Amniotic epithelial cell (primary cell): ENCODE data around the gene SLC52A1.
"Not testable (repeated sequence)": the region's sequence is repeated elsewhere in the genome, so short reads cannot be mapped to it uniquely, and the experiment has no call there.

Experiments used
- DNase-seq: peaks from one replicate; pipeline ENCODE4 v3.0.0-alpha.2; 2010; ENCODE audit warnings: low read depth

SLC52A1 gene

GRCh38 chr17:5031365-5032082 is 3.7 kb downstream of the SLC52A1 start:
- DNase-seq, result peak; percentile 65

- not testable (repeated sequence) for DNase-seq
Measured at GRCh38 chr17:5030168-5030567, 5.1 kb downstream of the SLC52A1 start.

GRCh38 chr17:5027916-5028315 is 7.3 kb downstream of the SLC52A1 start:
- DNase-seq, result no peak

GRCh38 chr17:5027299-5027698 is 7.9 kb downstream of the SLC52A1 start:
- no peak for DNase-seq

- DNase-seq, result no peak
Measured at GRCh38 chr17:5024604-5025003, 10.6 kb downstream of the SLC52A1 start.

- no peak for DNase-seq
Measured at GRCh38 chr17:5023588-5024147, 11.6 kb downstream of the SLC52A1 start.

GRCh38 chr17:5022171-5022711 is 13.0 kb downstream of the SLC52A1 start:
- DNase-seq, result no peak

- no peak for DNase-seq
Measured at GRCh38 chr17:5020502-5021023, 14.7 kb downstream of the SLC52A1 start.

GRCh38 chr17:5019475-5019956 is 15.7 kb downstream of the SLC52A1 start:
- peak; percentile 22 for DNase-seq

GRCh38 chr17:5014357-5014756 is 20.9 kb downstream of the SLC52A1 start:
- no peak for DNase-seq

- peak; percentile 43 for DNase-seq
Measured at GRCh38 chr17:5011928-5012327, 23.3 kb downstream of the SLC52A1 start.

- no peak for DNase-seq
Measured at GRCh38 chr17:5003214-5003867, 31.9 kb downstream of the SLC52A1 start.

GRCh38 chr17:5002121-5002788 is 33.0 kb downstream of the SLC52A1 start:
- DNase-seq, result no peak

GRCh38 chr17:5000237-5000639 is 35.0 kb downstream of the SLC52A1 start:
- DNase-seq, result no peak

- DNase-seq, result no peak
Measured at GRCh38 chr17:4999430-5000093, 35.7 kb downstream of the SLC52A1 start.

- no peak for DNase-seq
Measured at GRCh38 chr17:4998732-4999429, 36.3 kb downstream of the SLC52A1 start.

GRCh38 chr17:4998027-4998731 is 37.0 kb downstream of the SLC52A1 start:
- no peak for DNase-seq

GRCh38 chr17:4997302-4998026 is 37.8 kb downstream of the SLC52A1 start, which contains the start of the genes INCA1 and KIF1C:
Gene INCA1 (minus strand): TSS chr17:4997522. CDS start chr17:4994437, 3,085 bp downstream.
Gene KIF1C (plus strand): TSS chr17:4997950. CDS start chr17:5000247, 2,297 bp downstream.
- peak; percentile 78 for DNase-seq

GRCh38 chr17:4994081-4994595 is 41.1 kb downstream of the SLC52A1 start:
- no peak for DNase-seq
